Panc1 (cell line): ENCODE results near the gene SLC30A3. TPM values are rescaled to one million over a fixed set of nuclear protein-coding genes. Genes with fewer than 3 reads are reported as not detected.

Source experiments
- ATAC-seq: fragments of 200-7000 bp; cut with Tn5 transposase; 2 replicates; pipeline ENCODE4 v1.9.1; 2020; ENCODE audit warnings: mild to moderate bottlenecking, moderate library complexity
- BruUV-seq: library from RNA; stranded (reverse); fragments of 400-500 nt; replicated peaks from 2 replicates; lab custom pipeline; 2021; lab: Mats Ljungman, UMichigan
- CTCF ChIA-PET: fragments of 300-600 bp; sonication (Branson Sonifier 250); formaldehyde crosslinking; loops from one replicate; lab custom pipeline; 2022; ENCODE audit warnings: antibody characterized with exemption; lab: Charles Lee
- POLR2A ChIA-PET: fragments of 300-600 bp; sonication (Branson Sonifier 250); formaldehyde crosslinking; loops from one replicate; lab custom pipeline; 2022; ENCODE audit warnings: antibody characterized with exemption; lab: Charles Lee
- DNase-seq: peaks from one replicate; pipeline ENCODE4 v3.0.0-alpha.2; 2010; ENCODE audit warnings: low read depth, low spot score
- H3K27ac ChIP-seq: 2 replicates; pipeline ENCODE4 v1.5.1; 2011; ENCODE audit warnings: mild to moderate bottlenecking, low read length, inconsistent platforms
- H3K27me3 ChIP-seq: fragments of 200-500 bp; sonication (Bioruptor generic); 2 replicates; pipeline ENCODE4 v1.6.0; 2014; ENCODE audit warnings: low read length, inconsistent platforms; ENCODE audit not compliant: control insufficient read depth, insufficient read depth
- H3K36me3 ChIP-seq: fragments of 200-500 bp; sonication (Bioruptor generic); 2 replicates; pipeline ENCODE4 v1.5.1; 2014; ENCODE audit warnings: inconsistent platforms, mild to moderate bottlenecking, low read length, moderate library complexity; ENCODE audit not compliant: control insufficient read depth, insufficient read depth
- H3K4me1 ChIP-seq: 2 replicates; pipeline ENCODE4 v1.5.1; 2011; ENCODE audit warnings: inconsistent platforms, mild to moderate bottlenecking, low read length, moderate library complexity; ENCODE audit not compliant: control insufficient read depth, insufficient read depth
- H3K4me3 ChIP-seq, 2 experiments: 2 replicates each; pipeline ENCODE4 v1.5.1; 2011 to 2012; ENCODE audit warnings: low read depth in 2 of 2, low read length in 2 of 2, mild to moderate bottlenecking in 2 of 2, inconsistent platforms in 1 of 2, moderate library complexity in 1 of 2
- H3K9me3 ChIP-seq: fragments of 200-500 bp; sonication (Bioruptor generic); 2 replicates; pipeline ENCODE4 v1.5.1; 2014; ENCODE audit warnings: low read depth, mild to moderate bottlenecking, inconsistent platforms, low read length, moderate library complexity; ENCODE audit not compliant: control insufficient read depth, insufficient read depth
- CTCF ChIP-seq: fragments of 450-650 bp; IDR thresholded peaks from 2 replicates; pipeline ENCODE4 v1.5.1; 2017; ENCODE audit warnings: mild to moderate bottlenecking
- POLR2AphosphoS5 ChIP-seq: IDR thresholded peaks from 2 replicates; pipeline ENCODE4 v1.6.1; 2012; ENCODE audit warnings: mild to moderate bottlenecking, low read depth, low read length, moderate library complexity
- REST ChIP-seq, 2 experiments: IDR thresholded peaks; 2 replicates each; pipeline ENCODE4 v1.6.1; 2011 to 2012; ENCODE audit warnings: low read depth in 2 of 2, control low read depth in 1 of 2, low read length in 1 of 2, mild to moderate bottlenecking in 1 of 2, moderate library complexity in 1 of 2; ENCODE audit not compliant: insufficient read depth in 1 of 2
- SIN3A ChIP-seq: IDR thresholded peaks from 2 replicates; pipeline ENCODE4 v1.6.1; 2012; ENCODE audit warnings: low read depth, mild to moderate bottlenecking, low read length, moderate library complexity, borderline replicate concordance; ENCODE audit not compliant: insufficient read depth
- TCF7L2 ChIP-seq: IDR thresholded peaks from 2 replicates; pipeline ENCODE4 v1.6.1; 2011; ENCODE audit warnings: mild to moderate bottlenecking, low read depth, low read length, inconsistent platforms
- in situ Hi-C: cut with HindIII; loops from 2 replicates; pipeline ENCODE4 v1.10.0; 2016; ENCODE audit warnings: low sequenced_read_pairs, low pct_unique_long_range_greater_than_20kb
- intact Hi-C: fragments of 100-400 bp; cut with micrococcal nuclease; formaldehyde crosslinking; loops from one replicate; pipeline ENCODE4 v1.10.0; 2022; ENCODE audit not compliant: unreplicated experiment
- total RNA-seq: library from RNA; stranded (reverse); gene quantifications from one replicate; pipeline ENCODE4 v1.2.1, GENCODE V29; 2021; ENCODE audit not compliant: unreplicated experiment

SLC30A3 gene
- total RNA-seq, 1 experiment from 2014 or later: 0.59 TPM

DNA sequence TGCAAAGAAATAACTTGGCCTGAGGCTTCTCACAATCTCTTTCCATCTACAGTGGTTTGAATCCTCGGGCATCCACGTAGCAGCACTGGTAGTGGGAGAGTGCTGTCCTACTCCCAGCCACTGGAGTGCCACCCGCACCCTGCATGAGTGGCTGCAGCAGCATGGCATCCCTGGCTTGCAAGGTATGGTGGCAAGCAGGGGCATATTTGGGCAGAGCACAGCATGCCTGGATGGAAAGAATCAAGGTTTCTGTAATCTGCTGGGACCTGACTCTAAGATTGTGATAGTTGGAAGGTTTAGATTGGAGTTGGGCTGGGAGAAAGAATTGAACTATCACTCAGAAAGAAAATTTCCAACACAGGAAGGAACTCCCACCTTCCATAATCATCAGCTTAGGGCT is 41.7 kb downstream of the SLC30A3 start:
- H3K9me3 ChIP-seq: no peaks in the 10 kb centered on the region
- TF ChIP-seq SIN3A: no peak
- TF ChIP-seq REST (IDR thresholded peaks at IDR 0.05; ENCODE audit: insufficient read depth in 1 of 2, low read depth in 2 of 2, low read length in 1 of 2): no peak
- no peak for TF ChIP-seq POLR2AphosphoS5
- TF ChIP-seq TCF7L2: no peak
- no peak for TF ChIP-seq CTCF
- ATAC-seq (no peak), DNase-seq (no peak)
- CTCF ChIA-PET: no interaction called here
- in situ Hi-C loops (no loop called here), intact Hi-C loops (no loop called here)
- no peaks in the 10 kb centered on the region for H3K27me3 ChIP-seq
- POLR2A ChIA-PET: interaction anchor here (0.7 to 1.2 kb wide), 2 partner anchors 27 to 224 kb away, joined by 3 to 4 read pairs; no protein-coding TSS in a partner anchor
- H3K4me3 ChIP-seq: no peak overlapping the region
- H3K36me3 ChIP-seq: peaks cover 33% of the 10 kb centered on the region
- H3K4me1 ChIP-seq: peaks cover 13% of the 10 kb centered on the region
- H3K27ac ChIP-seq: no peak overlapping the region
- no TSS peak for BruUV-seq

GRCh38 chr2:27220091-27220490 is 42.8 kb downstream of the SLC30A3 start:
- Histone ChIP-seq H3K4me3 (no peak overlapping the region), H3K4me1 (peaks cover 13% of the 10 kb centered on the region), H3K36me3 (peaks cover 33% of the 10 kb centered on the region), H3K27ac (no peak overlapping the region), H3K27me3 (no peaks in the 10 kb centered on the region), H3K9me3 (no peaks in the 10 kb centered on the region)
- intact Hi-C loops: no loop called here
- in situ Hi-C loops: no loop called here
- ATAC-seq: no peak
- ChIA-PET POLR2A (interaction anchor here (1.2 kb wide), 1 partner anchor 29 kb away, joined by 4 read pairs; no protein-coding TSS in a partner anchor), CTCF (interaction anchor here (0.5 kb wide), 1 partner anchor 32 kb away, joined by 9 read pairs; no protein-coding TSS in a partner anchor)
- no peak for DNase-seq
- BruUV-seq: no TSS peak
- TF ChIP-seq CTCF (no peak), SIN3A (no peak)
